NCI-H2107 (cell line): ENCODE measurements around the gene OIT3.
"Not testable (repeated sequence)": the region's sequence is repeated elsewhere in the genome, so short reads cannot be mapped to it uniquely, and the experiment has no call there.

Experiments
- DNase-seq: peaks from one replicate; lab custom pipeline; 2025; lab: John Stamatoyannopoulos, UW

OIT3 gene

GRCh38 chr10:72903941-72904446 lies 10.5 kb downstream of the OIT3 start:
- not testable (repeated sequence) for DNase-seq

GRCh38 chr10:72904806-72905205 lies 11.3 kb downstream of the OIT3 start:
- DNase-seq = no peak

DNA sequence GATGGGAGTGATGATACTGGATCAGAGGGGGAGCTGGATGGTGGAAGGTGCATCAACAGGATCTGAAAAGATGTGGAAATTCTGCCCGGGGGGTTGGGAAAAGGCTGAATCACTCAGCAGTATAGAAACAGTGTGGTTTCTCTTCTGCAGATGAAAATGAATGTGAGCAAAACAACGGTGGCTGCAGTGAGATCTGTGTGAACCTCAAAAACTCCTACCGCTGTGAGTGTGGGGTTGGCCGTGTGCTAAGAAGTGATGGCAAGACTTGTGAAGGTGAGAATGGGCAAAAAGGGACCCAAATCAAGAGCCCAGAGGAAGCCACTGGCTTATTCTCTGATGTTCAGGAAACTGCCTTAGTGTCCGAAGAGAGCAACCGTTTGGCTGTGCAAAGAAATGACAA lies 12.9 kb downstream of the OIT3 start:
- no peak for DNase-seq

- DNase-seq = no peak
Observed at GRCh38 chr10:72910705-72911104, 17.2 kb downstream of the OIT3 start.

DNA sequence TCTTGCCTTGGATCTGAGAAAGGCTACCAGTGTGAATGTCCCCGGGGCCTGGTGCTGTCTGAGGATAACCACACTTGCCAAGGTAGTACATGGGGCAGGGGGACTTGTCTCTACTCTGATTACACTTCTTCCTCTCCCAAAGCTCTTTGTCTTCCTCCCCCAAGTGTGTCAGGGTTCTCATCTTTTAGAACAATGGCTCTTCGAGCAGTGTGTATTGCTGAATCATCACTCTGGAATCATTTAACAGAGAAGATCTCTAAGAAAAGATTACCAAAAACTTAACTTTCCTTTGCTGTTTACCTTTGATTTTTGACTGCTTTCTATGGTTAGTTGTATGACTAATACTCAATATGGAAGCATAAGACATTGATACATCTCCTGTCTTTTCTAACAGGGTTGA lies 18.2 kb downstream of the OIT3 start:
- DNase-seq = no peak

GRCh38 chr10:72912736-72913135 lies 19.2 kb downstream of the OIT3 start:
- no peak for DNase-seq

- no peak for DNase-seq
Observed at GRCh38 chr10:72913287-72913686, 19.7 kb downstream of the OIT3 start.

DNA sequence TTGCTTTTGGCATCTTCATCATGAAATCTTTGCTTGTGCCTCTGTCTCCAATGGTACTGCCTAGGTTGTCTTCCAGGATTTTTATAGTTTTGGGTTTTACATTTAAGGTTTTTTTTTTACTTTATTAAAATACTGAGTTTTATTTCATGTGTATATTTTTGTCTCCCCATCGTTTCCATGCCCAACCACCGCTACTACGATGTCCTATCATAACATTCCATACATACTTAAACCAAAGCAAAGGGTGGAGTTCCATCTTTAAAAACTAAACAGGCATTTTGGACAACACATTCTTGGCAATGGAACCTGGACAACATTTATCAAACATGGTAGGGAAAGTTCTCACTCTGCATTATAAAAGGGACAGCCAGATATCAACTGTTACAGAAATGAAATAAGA lies 23.7 kb downstream of the OIT3 start:
- not testable (repeated sequence) for DNase-seq

- not testable (repeated sequence) for DNase-seq
Observed at GRCh38 chr10:72917803-72918332, 24.3 kb downstream of the OIT3 start.

DNA sequence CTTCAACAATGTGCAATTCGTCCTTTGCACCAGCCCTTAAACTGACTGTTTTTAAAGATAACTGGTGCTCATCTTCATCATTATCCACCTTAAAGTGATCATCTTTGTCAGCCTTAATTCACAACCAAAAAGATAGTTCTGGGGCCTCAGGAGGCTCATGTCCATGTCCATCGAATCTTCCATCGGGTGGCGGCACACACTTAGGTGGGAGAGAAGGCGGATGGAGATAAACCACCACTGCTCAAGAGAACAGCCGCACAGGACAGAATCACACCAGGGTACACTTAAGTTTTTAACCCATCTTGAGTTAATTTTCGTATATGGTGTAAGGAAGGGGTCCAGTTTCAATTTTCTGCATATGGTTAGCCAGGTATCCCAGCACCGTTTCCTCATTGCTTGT lies 24.8 kb downstream of the OIT3 start:
- no peak for DNase-seq

DNA sequence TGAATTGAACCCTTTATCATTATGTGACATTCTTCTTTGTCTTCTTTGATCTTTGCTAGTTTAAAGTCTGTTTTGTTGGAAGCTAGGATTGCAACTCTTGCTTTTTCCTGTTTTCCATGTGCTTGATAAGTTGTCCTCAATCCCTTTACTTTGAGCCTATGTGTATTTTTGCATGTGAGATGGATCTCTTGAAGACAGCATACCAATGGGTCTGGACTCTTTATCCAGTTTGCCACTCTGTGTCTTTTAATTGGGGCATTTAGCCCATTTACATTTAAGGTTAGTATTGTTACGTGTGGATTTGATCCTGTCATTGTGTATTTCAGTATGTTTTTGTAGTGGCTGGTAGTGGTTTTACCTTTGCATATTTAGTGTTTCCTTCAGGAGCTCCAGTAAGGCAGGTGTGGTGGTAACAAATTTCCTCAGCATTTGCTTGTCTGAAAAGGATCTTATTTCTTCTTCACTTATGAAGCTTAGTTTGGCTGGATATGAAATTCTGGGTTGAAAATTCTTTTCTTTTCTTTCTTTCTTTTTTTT lies 27.7 kb downstream of the OIT3 start:
- not testable (repeated sequence) for DNase-seq

DNA sequence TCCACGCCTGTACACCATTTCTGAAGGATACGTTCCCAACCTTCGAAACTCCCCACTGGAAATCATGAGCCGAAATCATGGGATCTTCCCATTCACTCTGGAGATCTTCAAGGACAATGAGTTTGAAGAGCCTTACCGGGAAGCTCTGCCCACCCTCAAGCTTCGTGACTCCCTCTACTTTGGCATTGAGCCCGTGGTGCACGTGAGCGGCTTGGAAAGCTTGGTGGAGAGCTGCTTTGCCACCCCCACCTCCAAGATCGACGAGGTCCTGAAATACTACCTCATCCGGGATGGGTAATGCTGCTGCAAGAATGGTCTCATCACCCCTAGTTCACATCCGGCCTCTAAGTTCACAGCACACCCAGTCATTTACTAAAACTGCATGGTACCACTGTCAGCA lies 30.8 kb downstream of the OIT3 start:
- DNase-seq = no peak

GRCh38 chr10:72925951-72926465 lies 32.5 kb downstream of the OIT3 start:
- DNase-seq = no peak

DNA sequence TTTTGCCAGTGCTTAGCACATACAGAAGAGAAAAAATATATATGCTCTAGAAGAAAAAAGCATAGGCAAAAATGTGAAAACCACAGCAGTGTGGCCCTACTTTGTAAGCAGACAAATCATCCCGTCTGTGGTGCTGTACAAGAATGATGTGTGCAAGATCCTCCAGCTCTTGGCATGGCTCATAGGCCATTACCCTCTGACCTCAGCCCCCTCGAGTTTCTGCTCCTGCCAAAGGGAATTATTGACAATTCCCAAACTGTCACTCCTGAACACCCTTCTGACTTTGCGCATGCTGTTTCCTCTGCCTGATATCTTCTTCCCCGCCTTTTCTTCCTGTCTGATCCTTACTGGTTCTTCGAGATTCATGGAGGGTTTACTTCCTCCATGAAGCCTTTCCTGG lies 33.9 kb downstream of the OIT3 start:
- DNase-seq = no peak

DNA sequence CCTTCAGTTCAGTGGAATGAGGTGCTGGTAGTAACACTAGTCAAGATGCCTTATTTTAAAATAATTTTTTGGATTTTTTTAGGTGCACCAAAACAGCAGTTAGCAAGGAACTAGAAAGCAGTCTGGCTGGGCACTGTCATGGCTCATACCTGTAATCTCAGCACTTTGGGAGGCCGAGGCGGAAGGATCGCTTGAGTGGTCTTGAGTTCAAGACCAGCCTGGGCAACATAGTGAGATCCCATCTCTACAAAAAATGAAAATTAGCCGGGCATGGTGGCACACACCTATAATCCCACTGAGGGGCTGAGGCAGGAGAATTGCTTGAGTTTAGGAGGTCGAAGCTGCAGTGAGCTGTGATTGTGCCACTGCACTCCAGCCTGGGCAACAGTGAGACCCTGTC lies 35.3 kb downstream of the OIT3 start:
- DNase-seq = no peak

DNA sequence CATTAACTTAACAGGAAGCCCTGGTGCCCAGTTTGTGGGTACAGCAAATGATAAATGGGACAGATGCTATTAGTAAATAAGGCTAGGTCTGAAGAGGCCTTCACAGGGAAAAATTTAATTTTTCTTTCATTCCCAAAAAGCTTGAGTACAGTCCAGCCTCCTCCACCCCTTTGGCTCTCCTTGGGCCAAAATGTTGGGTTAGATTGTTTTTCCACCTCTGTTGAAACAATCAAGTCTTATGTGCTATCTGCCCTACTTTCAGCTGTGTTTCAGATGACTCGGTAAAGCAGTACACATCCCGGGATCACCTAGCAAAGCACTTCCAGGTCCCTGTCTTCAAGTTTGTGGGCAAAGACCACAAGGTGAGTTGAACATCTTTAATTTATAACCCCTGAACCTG lies 36.7 kb downstream of the OIT3 start:
- no peak for DNase-seq

DNA sequence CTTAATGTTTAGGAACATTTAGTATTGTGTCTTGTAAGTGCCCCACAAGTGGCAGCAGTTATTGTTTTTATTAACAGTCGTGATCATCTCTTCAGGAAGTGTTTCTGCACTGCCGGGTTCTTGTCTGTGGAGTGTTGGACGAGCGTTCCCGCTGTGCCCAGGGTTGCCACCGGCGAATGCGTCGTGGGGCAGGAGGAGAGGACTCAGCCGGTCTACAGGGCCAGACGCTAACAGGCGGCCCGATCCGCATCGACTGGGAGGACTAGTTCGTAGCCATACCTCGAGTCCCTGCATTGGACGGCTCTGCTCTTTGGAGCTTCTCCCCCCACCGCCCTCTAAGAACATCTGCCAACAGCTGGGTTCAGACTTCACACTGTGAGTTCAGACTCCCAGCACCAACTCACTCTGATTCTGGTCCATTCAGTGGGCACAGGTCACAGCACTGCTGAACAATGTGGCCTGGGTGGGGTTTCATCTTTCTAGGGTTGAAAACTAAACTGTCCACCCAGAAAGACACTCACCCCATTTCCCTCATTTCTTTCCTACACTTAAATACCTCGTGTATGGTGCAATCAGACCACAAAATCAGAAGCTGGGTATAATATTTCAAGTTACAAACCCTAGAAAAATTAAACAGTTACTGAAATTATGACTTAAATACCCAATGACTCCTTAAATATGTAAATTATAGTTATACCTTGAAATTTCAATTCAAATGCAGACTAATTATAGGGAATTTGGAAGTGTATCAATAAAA lies 38.9 kb downstream of the OIT3 start:
- DNase-seq = no peak

GRCh38 chr10:72935361-72935760 lies 41.8 kb downstream of the OIT3 start:
- no peak for DNase-seq

- no peak for DNase-seq
Observed at GRCh38 chr10:72943498-72944234, 50.1 kb downstream of the OIT3 start.

DNA sequence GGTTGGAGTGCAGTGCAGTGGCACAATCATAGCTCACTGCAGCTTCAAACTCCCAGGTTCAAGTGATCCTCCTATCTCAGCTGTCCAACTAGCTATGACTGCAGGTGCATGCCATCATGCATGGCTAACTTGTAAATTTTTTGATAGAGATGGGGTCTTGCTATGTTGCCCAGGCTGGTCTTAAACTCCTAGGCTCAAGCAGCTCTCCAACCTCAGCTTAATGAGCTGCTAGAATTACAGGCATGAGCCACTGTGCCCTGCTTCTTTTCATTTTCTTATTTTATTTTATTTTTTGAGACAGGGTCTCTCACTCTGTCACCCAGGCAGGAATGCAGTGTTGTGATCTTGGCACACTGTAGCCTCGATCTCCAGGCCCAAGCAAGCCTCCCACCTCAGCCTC lies 53.4 kb downstream of the OIT3 start:
- no peak for DNase-seq

DNA sequence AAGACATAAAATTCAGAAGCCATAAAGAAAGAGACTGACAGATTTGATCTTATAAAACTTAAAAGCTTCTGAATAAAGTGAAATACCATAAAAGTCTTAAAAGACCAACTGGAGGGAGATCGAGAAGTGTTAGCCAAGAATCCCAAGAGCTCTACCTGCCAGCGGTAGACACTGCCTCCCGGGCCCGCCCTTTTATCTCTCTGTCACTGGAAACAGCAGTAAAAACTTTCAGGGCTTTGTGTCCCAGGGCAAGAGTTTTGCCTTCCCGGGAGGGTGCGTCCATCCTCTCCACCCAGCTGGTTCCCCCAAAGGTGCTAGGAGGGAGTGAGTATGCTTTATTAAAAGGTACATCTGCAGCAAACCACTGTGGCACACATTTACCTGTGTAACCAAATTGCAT lies 55.2 kb downstream of the OIT3 start:
- DNase-seq = no peak

- no peak for DNase-seq
Observed at GRCh38 chr10:72951760-72952159, 58.2 kb downstream of the OIT3 start.

- DNase-seq = no peak
Observed at GRCh38 chr10:72952189-72952588, 58.6 kb downstream of the OIT3 start.
